ENCODE data around the gene AURKB. TPM values are rescaled to one million over a fixed set of nuclear protein-coding genes. Genes with fewer than 3 reads are reported as not detected.

Gene AURKB
- total and polyA plus RNA-seq, 2 of the 13 experiments (the other 11 are each of a cell fraction or from before 2014, with no cell fraction given), result 29.5 to 75.3 TPM

DNA sequence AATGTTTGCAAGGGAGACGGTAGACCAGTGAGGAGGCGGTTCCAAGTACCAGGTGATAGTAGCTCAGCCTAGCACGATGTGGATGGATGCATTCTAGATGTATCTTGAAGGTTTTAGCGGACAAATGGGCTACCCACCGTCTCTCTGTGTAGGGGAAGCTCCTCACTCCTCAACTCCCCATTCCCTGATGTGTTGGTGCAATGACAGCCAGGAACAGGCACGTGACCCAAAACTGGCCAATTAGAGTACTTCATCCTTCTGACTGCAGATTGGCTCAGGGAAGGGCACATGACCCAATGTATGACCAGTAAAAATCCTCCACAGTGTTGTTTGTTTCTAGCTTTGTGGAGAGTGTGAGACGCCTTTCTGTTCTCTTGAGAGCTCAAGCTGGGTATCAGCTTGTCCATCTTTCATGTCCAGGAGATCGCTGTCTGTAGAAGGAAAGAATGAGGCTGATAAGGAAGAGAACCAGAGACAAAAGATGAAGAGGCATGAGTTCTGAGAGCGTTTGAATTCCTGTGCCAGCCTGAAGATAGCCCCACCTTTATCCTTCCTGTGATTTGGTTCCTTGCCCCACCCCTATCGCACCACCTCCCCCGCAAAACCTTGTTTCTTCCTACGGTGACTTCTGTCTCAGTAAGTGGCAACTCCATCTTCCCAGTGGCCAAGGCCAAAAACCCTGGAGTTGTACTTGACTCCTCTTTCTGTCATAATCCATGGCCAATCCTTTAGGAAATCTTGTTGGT lies 18.1 kb downstream of the AURKB start (continued):
- TF ChIP-seq, protein P1, sequence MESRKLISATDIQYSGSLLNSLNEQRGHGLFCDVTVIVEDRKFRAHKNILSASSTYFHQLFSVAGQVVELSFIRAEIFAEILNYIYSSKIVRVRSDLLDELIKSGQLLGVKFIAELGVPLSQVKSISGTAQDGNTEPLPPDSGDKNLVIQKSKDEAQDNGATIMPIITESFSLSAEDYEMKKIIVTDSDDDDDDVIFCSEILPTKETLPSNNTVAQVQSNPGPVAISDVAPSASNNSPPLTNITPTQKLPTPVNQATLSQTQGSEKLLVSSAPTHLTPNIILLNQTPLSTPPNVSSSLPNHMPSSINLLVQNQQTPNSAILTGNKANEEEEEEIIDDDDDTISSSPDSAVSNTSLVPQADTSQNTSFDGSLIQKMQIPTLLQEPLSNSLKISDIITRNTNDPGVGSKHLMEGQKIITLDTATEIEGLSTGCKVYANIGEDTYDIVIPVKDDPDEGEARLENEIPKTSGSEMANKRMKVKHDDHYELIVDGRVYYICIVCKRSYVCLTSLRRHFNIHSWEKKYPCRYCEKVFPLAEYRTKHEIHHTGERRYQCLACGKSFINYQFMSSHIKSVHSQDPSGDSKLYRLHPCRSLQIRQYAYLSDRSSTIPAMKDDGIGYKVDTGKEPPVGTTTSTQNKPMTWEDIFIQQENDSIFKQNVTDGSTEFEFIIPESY (CRISPR knock-in tag; IDR thresholded peaks at IDR 0.05), result no peak
- TF ChIP-seq YEATS2 (CRISPR knock-in tag; IDR thresholded peaks at IDR 0.05; ENCODE audit: borderline replicate concordance) (peak; percentile 54; the same call in 1 of the 2 replicates), KMT2B (CRISPR knock-in tag; IDR thresholded peaks at IDR 0.05) (peak; percentile 35; the same call in 1 of the 2 replicates), RFX1 (IDR thresholded peaks at IDR 0.05) (no peak), ZNF446 (CRISPR knock-in tag; IDR thresholded peaks at IDR 0.05) (no peak), RBFOX2 (IDR thresholded peaks at IDR 0.05; ENCODE audit: low read depth, low read length) (peak; percentile 52; the same call in 1 of the 2 replicates), YEATS4 (CRISPR knock-in tag; IDR thresholded peaks at IDR 0.05; ENCODE audit: borderline replicate concordance) (no peak), HES4 (CRISPR knock-in tag; IDR thresholded peaks at IDR 0.05; ENCODE audit: borderline replicate concordance) (no peak), ASH2L (IDR thresholded peaks at IDR 0.05; ENCODE audit: insufficient read length, low read depth, low read length) (peak; percentile 28), U2AF2 (IDR thresholded peaks at IDR 0.05; ENCODE audit: low read depth, low read length) (no peak), EZH2 (conservative IDR thresholded peaks at IDR 0.05; ENCODE audit: low read depth, low read length) (no peak), ZNF12 (CRISPR knock-in tag; IDR thresholded peaks at IDR 0.05) (peak; percentile 68; the same call in 1 of the 2 replicates), FOXA1 (IDR thresholded peaks at IDR 0.05) (no peak), FOXA1 (CRISPR knock-in tag; IDR thresholded peaks at IDR 0.05) (peak; percentile 9; the same call in 1 of the 2 replicates), MXI1 (IDR thresholded peaks at IDR 0.05; ENCODE audit: borderline replicate concordance, low read depth, low read length) (peak; percentile 42; the same call in 1 of the 3 replicates), KDM2A (CRISPR knock-in tag; IDR thresholded peaks at IDR 0.05; ENCODE audit: borderline replicate concordance, low read depth) (0 out of 2 replicates have a peak, but pooled peaks have one; percentile 44), FLYWCH1 (CRISPR knock-in tag; IDR thresholded peaks at IDR 0.05) (no peak)
- TF ChIP-seq, protein P2, sequence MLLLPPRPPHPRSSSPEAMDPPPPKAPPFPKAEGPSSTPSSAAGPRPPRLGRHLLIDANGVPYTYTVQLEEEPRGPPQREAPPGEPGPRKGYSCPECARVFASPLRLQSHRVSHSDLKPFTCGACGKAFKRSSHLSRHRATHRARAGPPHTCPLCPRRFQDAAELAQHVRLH (CRISPR knock-in tag; IDR thresholded peaks at IDR 0.05; ENCODE audit: borderline replicate concordance, low read depth), result peak; percentile 30; the same call in 1 of the 2 replicates
- TF ChIP-seq, protein P3, sequence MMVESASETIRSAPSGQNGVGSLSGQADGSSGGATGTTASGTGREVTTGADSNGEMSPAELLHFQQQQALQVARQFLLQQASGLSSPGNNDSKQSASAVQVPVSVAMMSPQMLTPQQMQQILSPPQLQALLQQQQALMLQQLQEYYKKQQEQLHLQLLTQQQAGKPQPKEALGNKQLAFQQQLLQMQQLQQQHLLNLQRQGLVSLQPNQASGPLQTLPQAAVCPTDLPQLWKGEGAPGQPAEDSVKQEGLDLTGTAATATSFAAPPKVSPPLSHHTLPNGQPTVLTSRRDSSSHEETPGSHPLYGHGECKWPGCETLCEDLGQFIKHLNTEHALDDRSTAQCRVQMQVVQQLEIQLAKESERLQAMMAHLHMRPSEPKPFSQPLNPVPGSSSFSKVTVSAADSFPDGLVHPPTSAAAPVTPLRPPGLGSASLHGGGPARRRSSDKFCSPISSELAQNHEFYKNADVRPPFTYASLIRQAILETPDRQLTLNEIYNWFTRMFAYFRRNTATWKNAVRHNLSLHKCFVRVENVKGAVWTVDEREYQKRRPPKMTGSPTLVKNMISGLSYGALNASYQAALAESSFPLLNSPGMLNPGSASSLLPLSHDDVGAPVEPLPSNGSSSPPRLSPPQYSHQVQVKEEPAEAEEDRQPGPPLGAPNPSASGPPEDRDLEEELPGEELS (CRISPR knock-in tag; IDR thresholded peaks at IDR 0.05), result no peak
- TF ChIP-seq, protein P4, sequence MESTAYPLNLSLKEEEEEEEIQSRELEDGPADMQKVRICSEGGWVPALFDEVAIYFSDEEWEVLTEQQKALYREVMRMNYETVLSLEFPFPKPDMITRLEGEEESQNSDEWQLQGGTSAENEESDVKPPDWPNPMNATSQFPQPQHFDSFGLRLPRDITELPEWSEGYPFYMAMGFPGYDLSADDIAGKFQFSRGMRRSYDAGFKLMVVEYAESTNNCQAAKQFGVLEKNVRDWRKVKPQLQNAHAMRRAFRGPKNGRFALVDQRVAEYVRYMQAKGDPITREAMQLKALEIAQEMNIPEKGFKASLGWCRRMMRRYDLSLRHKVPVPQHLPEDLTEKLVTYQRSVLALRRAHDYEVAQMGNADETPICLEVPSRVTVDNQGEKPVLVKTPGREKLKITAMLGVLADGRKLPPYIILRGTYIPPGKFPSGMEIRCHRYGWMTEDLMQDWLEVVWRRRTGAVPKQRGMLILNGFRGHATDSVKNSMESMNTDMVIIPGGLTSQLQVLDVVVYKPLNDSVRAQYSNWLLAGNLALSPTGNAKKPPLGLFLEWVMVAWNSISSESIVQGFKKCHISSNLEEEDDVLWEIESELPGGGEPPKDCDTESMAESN (CRISPR knock-in tag; conservative IDR thresholded peaks at IDR 0.05), result no peak
- TF ChIP-seq, protein P5, sequence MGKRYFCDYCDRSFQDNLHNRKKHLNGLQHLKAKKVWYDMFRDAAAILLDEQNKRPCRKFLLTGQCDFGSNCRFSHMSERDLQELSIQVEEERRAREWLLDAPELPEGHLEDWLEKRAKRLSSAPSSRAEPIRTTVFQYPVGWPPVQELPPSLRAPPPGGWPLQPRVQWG (CRISPR knock-in tag; IDR thresholded peaks at IDR 0.05; ENCODE audit: borderline replicate concordance, low read depth), result no peak

All from HepG2 (cell line).